Motor neuron (in vitro differentiated cells): ENCODE measurements around the gene BBS2. TPM values are rescaled to one million over a fixed set of nuclear protein-coding genes. Genes with fewer than 3 reads are reported as not detected.

Source experiments
- ATAC-seq, 8 experiments: fragments of 200-7000 bp; cut with Tn5 transposase; replicated peaks in 6 of 8; 2 replicates each; pipeline ENCODE4 v1.8.0; 2021; ENCODE audit warnings: mild to moderate bottlenecking in 8 of 8, moderate library complexity in 8 of 8
- H3K27ac ChIP-seq, 2 donors: fragments of 250-450 bp; sonication (Bioruptor Pico); 2 replicates each; pipeline ENCODE4 v1.9.0; 2021; ENCODE audit warnings: antibody characterized with exemption in 2 of 2, mild to moderate bottlenecking in 2 of 2, moderate library complexity in 1 of 2
- H3K4me1 ChIP-seq, 2 donors: fragments of 250-450 bp; sonication (Bioruptor Pico); replicated peaks in 1 of 2; 2 replicates each; pipeline ENCODE4 v1.6.1; 2021; ENCODE audit warnings: antibody characterized with exemption in 2 of 2, mild to moderate bottlenecking in 2 of 2, moderate library complexity in 1 of 2
- H3K4me3 ChIP-seq, 5 donors: fragments of 250-450 bp; sonication (Bioruptor Pico); 2 replicates each; pipeline ENCODE4 v1.9.0; 2021; ENCODE audit warnings: antibody characterized with exemption in 5 of 5, mild to moderate bottlenecking in 5 of 5, moderate library complexity in 4 of 5
- WGBS, 10 experiments: fragments of 450-650 bp; shearing (Covaris generic); methylation state at CpG; one replicate each; pipeline ENCODE4 v1.0.0; 2022; 5-methylcytosine and 5-hydroxymethylcytosine counted together
- in situ Hi-C, 9 experiments: fragments of 400-800 bp; cut with MboI; loops; one replicate each; pipeline ENCODE4 v1.15.0; 2021; ENCODE audit warnings: low sequenced_read_pairs in 9 of 9, low pct_unique_long_range_greater_than_20kb in 2 of 9; ENCODE audit not compliant: unreplicated experiment in 9 of 9
- total RNA-seq, 8 experiments: library from RNA; unstranded; fragments of 300-600 nt; gene quantifications; 2 replicates each; pipeline versions ENCODE4 v1.2.3 to v1.2.4, GENCODE V29; 2022

Gene BBS2
- total RNA-seq, 8 experiments from 2014 or later: 31.8 to 107 (median 45.7) TPM

DNA sequence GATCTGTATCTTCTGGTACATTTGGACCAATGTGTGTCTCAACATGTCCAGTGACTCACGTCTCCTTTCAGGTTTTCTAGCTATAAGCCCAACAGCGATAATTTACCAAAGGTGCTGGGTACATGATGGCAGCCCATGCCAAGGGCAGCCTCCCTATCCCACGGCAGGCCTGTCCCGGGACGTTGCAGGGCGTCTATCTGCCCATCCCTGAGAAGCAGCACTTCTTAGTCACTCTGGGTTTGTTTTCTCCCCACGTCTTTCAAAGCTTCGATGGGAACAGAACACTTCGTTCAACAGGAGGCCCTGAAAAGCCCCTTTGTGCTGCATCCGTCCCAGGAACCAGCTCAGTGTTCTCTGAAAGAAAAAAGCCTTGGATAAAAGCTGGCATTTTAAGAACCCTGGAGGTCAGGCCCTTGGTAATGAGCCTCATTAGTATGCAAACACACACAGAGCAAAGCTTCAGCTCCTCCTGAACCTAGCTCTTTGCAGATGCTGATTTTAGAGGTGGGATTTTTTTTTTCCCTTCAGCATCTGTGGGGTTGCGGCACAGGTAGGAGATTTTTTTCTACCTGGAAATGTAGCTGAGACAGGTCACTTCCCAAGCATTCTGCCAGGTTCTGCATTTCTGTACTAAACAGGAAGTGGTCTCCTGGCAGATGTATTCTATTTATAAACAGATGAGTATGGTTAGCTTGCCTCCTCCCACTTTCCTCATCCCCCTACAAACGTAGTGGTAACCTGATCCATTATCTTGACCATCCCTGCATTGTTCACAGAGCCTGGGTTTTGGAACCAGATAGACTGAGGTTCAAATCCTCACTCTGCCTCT is 27.5 kb upstream of the BBS2 start:
- 0 to 35% (median 25%) methylated on average over 1 to 4 of the region's 12 CpGs; no CpG with 5 or more reads in 4 of the 10 experiments for WGBS, 10 experiments
- in situ Hi-C loops: no loop called here
- Histone ChIP-seq H3K27ac (peak overlapping the region; percentile 29 to 42), H3K4me3 (no peak overlapping the region), H3K4me1 (peaks cover 4 to 10% of the 10 kb centered on the region in 2 donors)
- ATAC-seq: peak; percentile 41 to 91 (median 82)

DNA sequence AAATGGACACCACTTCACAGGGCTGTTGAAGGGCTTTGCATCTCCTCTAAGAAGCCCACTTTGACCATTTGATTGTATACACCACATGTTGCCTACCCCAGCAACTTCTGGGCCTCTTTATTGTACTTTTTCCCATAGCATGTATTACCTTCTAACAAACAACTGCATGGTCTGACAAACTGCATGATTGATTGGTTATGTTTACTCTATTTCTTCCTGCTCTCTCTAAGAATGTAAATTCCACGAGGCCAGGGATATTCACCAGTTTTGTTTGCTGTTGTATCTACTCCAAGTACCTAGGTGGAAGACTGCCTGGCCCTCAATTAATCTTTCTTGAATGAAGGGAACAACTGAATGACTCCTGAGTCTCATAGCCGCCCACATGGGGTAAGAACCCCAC is 22.2 kb upstream of the BBS2 start:
- no peak for ATAC-seq
- Histone ChIP-seq H3K4me1 (peaks cover 0 to 2% of the 10 kb centered on the region in 2 donors), H3K27ac (no peak overlapping the region), H3K4me3 (no peak overlapping the region)
- in situ Hi-C loops: no loop called here
- 0 to 86% (median 21%) methylated on average over 1 to 2 of the region's 2 CpGs; no CpG with 5 or more reads in 3 of the 10 experiments for WGBS, 10 experiments

DNA sequence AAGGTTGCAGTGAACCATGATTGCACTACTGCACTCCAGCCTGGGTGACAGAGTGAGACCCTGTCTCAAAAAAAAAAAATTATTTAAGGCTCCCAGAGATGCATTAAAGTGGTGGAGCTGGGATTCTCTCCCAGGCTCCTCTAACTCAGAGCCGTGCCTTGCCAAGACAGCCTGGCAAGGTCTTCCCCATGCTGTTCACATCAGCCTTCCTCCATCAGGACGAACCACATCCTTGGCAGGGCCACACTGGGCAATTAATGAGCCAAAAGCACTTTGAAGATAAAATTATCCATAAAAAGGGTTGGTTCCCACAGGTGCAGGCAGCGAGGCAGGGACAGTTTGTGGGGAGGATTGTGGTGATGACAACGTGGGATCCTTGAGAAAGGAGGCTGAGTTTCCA is 19.8 kb upstream of the BBS2 start:
- in situ Hi-C loops: no loop called here
- H3K27ac ChIP-seq: no peak overlapping the region
- no peak for ATAC-seq
- H3K4me1 ChIP-seq: no peaks in the 10 kb centered on the region
- WGBS, 10 experiments: 0 to 92% (median 80%) methylated on average over 1 to 3 of the region's 4 CpGs; no CpG with 5 or more reads in 3 of the 10 experiments
- no peak overlapping the region for H3K4me3 ChIP-seq

DNA sequence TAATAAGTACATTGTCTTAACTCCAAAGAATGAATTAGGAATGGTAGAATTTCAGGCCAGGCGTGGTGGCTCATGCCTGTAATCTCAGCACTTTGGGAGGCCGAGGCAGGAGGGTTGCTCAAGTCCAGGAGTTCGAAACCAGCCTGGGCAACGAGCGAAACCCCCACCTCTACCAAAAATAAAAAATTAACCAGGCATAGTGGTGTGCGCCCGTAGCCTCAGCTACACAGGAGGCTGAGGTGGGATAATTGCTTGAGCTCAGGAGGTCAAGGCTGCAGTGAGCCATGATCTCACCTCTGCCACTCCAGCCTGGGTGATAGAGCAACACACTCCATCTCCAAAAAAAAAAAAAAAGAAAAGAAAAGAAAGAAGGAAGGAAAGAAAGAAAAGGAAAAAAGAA is 18.5 kb upstream of the BBS2 start:
- H3K27ac ChIP-seq: no peak overlapping the region
- H3K4me3 ChIP-seq: no peak overlapping the region
- in situ Hi-C loops: no loop called here
- ATAC-seq: no peak
- no peaks in the 10 kb centered on the region for H3K4me1 ChIP-seq
- 40 to 93% (median 81%) methylated on average over 1 to 6 of the region's 7 CpGs; no CpG with 5 or more reads in 1 of the 10 experiments for WGBS, 10 experiments

DNA sequence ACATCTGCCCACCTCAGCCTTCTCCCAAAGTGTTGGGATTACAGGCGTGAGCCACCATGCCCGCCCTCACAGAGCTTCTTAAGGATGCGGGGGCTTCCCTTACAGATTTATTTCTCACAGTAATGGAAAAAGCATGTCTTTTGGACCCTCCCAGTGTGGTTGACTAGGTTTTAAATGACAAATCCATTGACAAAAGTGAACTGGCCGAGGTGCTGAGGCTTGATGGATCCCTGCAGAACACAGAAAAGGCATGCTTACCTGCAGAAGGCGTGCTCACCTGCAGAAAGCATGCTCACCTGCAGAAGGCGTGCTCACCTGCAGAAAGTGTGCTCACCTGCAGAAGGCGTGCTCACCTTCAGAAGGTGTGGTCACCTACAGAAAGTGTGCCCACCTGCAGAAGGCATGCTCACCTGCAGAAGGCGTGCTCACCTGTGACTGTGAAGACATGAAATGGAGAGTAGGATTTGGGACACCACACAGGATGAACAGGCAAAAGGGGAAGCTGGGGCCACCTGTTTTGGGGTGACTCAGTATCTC is 15.1 kb upstream of the BBS2 start:
- H3K27ac ChIP-seq: no peak overlapping the region
- in situ Hi-C loops: no loop called here
- 10 to 88% (median 63%) methylated on average over 2 to 8 of the region's 8 CpGs; no CpG with 5 or more reads in 3 of the 10 experiments for WGBS, 10 experiments
- no peak overlapping the region for H3K4me3 ChIP-seq
- H3K4me1 ChIP-seq: no peaks in the 10 kb centered on the region
- ATAC-seq: no peak

DNA sequence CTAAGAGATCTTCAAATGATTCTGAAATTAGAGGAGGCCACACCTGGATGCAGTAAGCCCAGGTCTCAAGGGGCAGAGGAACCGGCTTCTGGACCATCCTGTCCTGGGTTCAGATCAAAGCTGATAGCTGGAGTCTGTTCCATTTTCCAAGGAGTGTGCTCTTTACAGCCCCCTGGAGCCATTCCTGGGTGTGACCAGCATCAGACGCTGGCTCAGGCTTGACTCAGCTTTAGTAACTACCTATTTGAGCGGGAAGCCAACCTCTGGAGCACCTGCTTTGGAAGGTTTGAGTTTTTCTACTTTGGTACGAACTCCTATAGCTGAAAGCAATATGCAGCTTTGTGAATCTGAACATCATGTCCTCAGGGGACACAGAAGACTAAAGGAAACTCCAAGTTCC is 12.9 kb upstream of the BBS2 start:
- no peaks in the 10 kb centered on the region for H3K4me1 ChIP-seq
- ATAC-seq: no peak
- H3K27ac ChIP-seq: no peak overlapping the region
- in situ Hi-C loops: no loop called here
- WGBS, 10 experiments: 40 to 100% (median 58%) methylated on average over 1 to 4 of the region's 4 CpGs; no CpG with 5 or more reads in 3 of the 10 experiments
- H3K4me3 ChIP-seq: no peak overlapping the region

DNA sequence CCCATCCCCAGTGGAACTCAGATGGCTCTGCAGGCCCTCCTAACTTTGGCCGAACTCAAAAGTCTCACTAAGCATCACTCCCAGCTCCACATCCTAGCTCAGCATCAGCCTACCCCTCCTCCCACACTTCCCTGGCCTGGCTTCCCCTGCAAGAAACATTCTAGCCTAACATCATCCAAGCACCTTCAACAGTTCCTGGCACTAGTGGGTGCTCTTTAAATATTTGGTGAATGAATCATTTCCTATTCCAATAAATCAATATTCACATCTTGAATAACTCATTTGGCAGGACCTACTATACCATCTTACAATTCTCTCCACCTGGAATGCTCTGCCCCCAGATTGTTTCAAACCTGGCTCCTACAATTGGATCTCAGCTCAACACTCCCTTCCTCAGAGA is 11.0 kb upstream of the BBS2 start:
- ATAC-seq: no peak
- in situ Hi-C loops: no loop called here
- Histone ChIP-seq H3K27ac (no peak overlapping the region), H3K4me1 (no peaks in the 10 kb centered on the region), H3K4me3 (no peak overlapping the region)
- 83 to 100% (median 100%) methylated on average over 1 of the region's 1 CpG; no CpG with 5 or more reads in 5 of the 10 experiments for WGBS, 10 experiments

DNA sequence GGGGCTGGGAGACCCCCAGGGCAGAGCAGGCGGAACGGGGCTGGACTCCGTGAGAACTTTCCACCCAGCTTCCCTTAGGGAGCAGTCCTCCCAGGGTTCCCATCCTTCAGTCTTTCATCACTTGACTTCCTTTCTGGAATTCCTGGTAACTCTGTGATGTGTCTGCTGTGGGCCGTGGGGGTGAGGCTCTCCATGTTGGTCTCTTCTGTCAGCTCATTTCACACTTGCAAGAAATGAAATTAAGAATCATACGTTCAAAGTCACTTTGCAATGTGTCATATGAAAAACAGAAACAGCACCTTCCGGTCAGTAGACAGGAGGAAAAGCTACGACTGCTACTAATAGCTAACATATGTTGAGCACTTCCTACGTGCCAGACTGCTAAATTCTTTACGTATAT is 5.4 kb upstream of the BBS2 start:
- Histone ChIP-seq H3K27ac (no peak overlapping the region), H3K4me3 (no peak overlapping the region), H3K4me1 (peaks cover 4 to 5% of the 10 kb centered on the region in 2 donors)
- WGBS, 10 experiments: 0 to 87% (median 46%) methylated on average over 1 to 9 of the region's 9 CpGs; no CpG with 5 or more reads in 4 of the 10 experiments
- peak in 2 of 8 experiments; percentile 36 to 70 for ATAC-seq
- in situ Hi-C loops: no loop called here

DNA sequence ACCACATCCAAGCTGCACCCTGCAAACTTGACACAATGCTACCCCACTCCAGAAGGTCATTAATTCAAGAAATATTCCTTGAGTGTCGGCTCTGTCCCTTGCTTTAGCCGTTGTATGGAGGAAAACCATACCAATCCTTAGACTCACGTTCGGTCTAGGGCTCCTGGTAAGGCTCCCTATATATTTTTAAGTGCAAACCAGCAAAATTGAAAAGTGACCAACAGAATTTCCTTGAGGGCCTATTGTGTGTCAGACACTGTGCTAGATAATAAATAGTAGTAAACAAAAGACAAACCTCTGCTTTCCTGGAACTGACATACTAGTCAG is 390 bp upstream of the BBS2 start:
- peak overlapping the region; percentile 72 to 96 (median 92) for H3K4me3 ChIP-seq
- WGBS, 10 experiments: 20 to 40% (median 28%) methylated on average over 1 to 4 of the region's 4 CpGs; no CpG with 5 or more reads in 4 of the 10 experiments
- ATAC-seq: no peak
- peaks cover 10% of the 10 kb centered on the region in 2 donors for H3K4me1 ChIP-seq
- H3K27ac ChIP-seq: peak overlapping the region; percentile 57 to 88
- in situ Hi-C loops: no loop called here

DNA sequence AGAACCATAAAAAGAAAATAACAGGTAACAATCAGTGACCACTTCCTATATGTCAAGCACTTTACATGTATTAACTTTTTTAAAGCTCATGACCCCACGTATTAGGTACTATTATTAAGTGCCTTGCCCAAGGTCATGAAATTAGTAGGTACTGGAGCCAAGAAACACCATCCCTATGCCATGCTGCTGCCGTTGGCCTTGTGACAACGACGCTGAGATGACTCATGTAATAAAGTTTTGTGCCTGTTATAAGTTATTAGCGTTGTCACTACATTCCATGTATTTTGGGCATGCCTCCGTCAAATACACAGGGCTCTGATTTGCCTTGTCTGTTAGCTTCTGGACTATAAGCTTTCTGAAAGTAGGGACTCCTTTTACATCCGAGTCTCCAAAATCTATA is 1.4 kb downstream of the BBS2 start:
- H3K27ac ChIP-seq: no peak overlapping the region
- no peak for ATAC-seq
- H3K4me3 ChIP-seq: no peak overlapping the region
- H3K4me1 ChIP-seq: peaks cover 10% of the 10 kb centered on the region in 2 donors
- 40 to 100% (median 90%) methylated on average over 1 to 6 of the region's 7 CpGs for WGBS, 10 experiments
- in situ Hi-C loops: no loop called here

DNA sequence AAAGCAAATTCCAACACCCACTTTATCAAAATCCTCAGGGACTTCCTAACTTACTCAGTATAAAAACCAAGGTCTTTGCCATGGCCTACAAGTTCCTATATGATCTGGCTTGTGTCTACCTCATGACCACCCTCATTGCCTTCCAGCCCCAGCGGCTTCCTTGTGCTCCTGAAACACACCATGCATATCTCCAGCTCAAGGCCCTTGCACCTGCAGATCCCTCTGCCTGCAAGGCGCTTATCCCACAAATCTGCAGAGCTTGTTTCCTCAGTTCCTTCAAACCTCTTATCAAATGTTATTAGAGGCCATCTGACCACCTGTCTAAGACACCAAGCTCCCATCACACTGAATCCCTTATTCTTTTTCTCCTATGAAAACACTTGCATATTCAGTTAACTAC is 2.6 kb downstream of the BBS2 start:
- 86 to 100% (median 100%) methylated on average over 1 to 2 of the region's 2 CpGs; no CpG with 5 or more reads in 5 of the 10 experiments for WGBS, 10 experiments
- ATAC-seq: no peak
- in situ Hi-C loops: no loop called here
- Histone ChIP-seq H3K4me1 (peaks cover 10% of the 10 kb centered on the region in 2 donors), H3K27ac (no peak overlapping the region), H3K4me3 (no peak overlapping the region)

DNA sequence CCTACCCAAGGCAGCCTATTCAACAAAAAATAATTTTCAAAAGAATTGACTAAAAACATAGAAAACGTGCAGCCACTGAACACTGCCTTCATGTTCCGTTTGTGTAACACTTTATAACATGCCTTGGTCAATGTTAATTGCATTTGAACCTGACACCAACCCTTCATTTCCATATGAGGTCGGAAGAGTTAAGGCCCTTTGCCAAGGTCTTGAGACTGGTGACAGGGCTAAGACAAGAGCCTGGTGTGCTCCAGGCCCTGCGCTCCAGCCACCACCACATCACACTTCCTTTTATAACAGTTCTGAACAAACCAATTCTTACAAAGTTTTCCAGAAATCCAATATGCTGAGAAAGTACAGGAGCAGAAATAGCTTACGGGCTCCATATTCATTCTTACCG is 4.2 kb downstream of the BBS2 start:
- Histone ChIP-seq H3K4me3 (no peak overlapping the region), H3K4me1 (peaks cover 9 to 10% of the 10 kb centered on the region in 2 donors), H3K27ac (no peak overlapping the region)
- in situ Hi-C loops: no loop called here
- WGBS, 10 experiments: 30 to 100% (median 59%) methylated on average over 2 to 6 of the region's 6 CpGs; no CpG with 5 or more reads in 1 of the 10 experiments
- peak in 2 of 8 experiments; percentile 2 to 6 for ATAC-seq

DNA sequence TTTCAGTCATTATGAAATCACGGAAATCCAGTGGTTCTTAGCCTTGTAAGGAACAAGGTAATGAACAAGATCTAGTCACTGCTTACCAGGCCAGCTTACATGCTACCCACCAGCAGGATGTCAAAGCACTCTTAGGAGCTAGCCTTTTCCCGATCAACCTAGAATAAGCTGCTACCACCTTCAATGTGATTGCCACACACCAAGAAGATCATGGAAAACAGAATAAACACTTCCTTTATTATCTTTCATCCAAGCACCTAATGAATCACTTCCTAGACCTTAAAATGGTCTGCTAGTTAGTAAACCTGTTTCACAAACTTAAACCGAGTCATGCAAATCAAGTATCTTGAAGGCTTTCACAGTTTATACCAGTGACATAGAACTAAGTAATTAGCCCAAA is 5.0 kb downstream of the BBS2 start:
- no peak for ATAC-seq
- Histone ChIP-seq H3K27ac (no peak overlapping the region), H3K4me1 (peaks cover 5% of the 10 kb centered on the region in 2 donors), H3K4me3 (no peak overlapping the region)
- 0 to 100% (median 63%) methylated on average over 1 to 3 of the region's 3 CpGs for WGBS, 10 experiments
- in situ Hi-C loops: no loop called here
